GM12801 (cell line): Measurements from ENCODE around the gene QRICH1.

Experiments used
- TF ChIP-seq, protein P1 (sequence below): IDR thresholded peaks from one replicate; pipeline ENCODE4 v1.5.1; 2011; ENCODE audit warnings: control low read depth; ENCODE audit not compliant: insufficient read length; ENCODE audit errors: extremely low read depth

The QRICH1 gene

DNA sequence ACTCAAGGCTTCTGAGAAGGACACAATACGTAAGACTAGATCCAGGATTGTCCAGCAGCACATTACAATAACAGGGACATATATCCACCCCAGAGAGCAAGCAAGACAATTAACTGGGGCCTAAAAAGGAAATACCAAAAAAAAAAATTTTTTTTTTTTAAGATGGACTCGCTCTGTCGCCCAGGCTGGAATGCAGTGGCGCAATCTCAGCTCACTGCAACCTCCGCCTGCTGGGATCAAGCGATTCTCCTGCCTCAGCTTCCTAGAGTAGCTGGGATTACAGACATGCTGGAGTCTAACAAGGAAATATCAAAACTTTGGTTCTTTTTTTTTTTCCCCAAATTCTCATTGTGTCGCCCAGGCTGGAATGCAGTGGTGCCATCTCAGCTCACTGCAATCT lies 35.9 kb downstream of the QRICH1 start:
- TF ChIP-seq, protein P1, sequence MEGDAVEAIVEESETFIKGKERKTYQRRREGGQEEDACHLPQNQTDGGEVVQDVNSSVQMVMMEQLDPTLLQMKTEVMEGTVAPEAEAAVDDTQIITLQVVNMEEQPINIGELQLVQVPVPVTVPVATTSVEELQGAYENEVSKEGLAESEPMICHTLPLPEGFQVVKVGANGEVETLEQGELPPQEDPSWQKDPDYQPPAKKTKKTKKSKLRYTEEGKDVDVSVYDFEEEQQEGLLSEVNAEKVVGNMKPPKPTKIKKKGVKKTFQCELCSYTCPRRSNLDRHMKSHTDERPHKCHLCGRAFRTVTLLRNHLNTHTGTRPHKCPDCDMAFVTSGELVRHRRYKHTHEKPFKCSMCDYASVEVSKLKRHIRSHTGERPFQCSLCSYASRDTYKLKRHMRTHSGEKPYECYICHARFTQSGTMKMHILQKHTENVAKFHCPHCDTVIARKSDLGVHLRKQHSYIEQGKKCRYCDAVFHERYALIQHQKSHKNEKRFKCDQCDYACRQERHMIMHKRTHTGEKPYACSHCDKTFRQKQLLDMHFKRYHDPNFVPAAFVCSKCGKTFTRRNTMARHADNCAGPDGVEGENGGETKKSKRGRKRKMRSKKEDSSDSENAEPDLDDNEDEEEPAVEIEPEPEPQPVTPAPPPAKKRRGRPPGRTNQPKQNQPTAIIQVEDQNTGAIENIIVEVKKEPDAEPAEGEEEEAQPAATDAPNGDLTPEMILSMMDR = no peak

DNA sequence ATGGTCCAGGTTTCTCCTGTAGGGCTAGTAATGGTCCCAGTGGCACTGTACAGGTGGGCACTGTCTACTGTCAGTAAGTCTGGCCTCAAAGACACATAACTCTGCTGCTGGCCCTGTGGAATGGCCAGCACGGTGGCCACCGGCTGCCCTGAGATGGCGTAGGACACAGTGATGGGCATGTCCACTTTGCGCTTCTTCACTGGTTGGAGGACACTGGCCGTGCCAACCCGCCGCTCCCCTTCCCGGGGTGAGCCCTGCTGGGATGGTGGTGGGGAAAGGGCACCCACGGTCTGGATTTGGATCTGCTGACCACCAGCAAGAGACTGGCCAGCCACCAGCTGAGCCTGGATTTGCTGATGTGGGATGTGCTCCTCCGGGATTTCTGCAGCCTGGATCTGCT lies 36.6 kb downstream of the QRICH1 start:
- TF ChIP-seq, protein P1 = no peak

DNA sequence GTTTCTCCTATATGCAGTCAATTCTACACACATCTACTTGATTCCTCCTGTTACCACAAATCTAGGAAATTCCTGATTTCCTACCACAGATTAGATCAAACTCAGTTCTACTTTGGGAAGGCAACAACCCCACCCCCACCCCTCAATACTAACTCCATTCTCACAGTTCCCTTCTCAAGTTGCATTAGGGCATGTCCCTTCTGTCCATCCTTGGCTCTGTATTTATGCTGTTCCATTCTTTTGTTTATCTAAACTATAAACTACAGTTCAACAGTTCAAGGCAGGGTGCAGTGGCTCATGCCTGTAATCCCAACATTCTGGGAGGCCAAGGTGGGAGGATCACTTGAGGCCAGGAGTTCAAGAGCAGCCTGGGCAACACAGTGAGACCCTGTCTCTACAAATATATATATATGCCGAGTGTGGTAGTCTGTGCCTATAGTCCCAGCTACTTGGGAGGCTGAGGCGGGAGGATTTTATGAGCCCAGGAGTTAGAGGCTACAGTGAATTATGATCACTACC lies 39.5 kb downstream of the QRICH1 start:
- TF ChIP-seq, protein P1 = no peak

DNA sequence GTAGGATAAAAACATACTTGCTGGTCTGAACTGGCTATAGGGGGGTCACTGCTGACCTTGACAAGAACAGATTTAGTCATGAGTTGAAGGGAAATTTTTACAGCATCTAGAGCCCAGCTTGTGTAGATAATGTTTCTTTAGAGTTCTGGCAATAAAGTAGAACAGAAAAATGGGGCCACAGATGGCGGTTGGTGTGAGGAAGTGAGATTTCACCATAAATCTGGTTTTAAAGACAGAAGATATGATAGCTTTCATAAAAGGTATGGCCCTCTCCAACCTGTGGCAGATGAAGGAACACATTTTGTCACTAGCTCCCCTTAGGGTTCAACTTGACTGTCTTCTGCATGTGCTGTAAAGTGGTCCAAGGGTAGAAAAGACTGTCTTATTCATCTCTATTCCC lies 40.3 kb downstream of the QRICH1 start:
- TF ChIP-seq, protein P1 = no peak

DNA sequence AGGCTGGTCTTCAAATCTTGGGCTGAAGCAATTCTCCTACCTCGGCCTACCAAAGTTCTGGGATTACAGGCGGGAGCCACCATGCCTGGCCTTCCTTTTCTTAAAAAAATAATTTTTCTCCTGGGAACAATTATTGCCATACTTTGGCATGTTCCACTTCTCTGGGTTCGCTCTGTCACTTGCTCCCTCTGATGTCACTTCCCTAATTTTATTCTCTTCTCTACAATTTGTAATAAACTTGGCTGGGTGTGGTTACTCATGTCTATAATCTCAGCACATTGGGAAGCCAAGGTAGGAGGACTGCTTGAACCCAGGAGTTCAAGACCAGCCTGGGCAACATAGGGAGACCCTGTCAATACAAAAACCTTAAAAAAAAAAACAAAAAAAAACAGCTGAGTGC lies 58.6 kb downstream of the QRICH1 start:
- TF ChIP-seq, protein P1 = no peak

DNA sequence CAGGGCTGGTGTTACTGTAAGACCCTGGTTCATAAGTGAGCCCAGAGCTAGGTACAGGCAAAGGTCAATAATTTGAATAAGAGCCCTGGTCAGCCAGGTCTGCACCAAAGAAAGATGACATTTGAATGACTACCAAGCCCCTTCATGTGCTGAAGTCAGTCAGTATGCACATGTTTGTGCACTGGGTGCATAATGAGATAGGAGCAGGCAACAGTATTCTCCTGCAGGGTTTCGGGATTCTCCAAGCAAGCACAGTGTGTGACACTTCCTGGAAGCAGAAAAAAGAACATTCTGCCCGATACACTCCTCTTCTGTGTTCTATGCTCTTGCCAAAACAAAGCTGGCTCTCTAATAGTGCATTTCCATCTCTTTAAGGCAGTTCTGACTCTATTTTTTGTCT lies 59.2 kb downstream of the QRICH1 start:
- TF ChIP-seq, protein P1 = no peak

DNA sequence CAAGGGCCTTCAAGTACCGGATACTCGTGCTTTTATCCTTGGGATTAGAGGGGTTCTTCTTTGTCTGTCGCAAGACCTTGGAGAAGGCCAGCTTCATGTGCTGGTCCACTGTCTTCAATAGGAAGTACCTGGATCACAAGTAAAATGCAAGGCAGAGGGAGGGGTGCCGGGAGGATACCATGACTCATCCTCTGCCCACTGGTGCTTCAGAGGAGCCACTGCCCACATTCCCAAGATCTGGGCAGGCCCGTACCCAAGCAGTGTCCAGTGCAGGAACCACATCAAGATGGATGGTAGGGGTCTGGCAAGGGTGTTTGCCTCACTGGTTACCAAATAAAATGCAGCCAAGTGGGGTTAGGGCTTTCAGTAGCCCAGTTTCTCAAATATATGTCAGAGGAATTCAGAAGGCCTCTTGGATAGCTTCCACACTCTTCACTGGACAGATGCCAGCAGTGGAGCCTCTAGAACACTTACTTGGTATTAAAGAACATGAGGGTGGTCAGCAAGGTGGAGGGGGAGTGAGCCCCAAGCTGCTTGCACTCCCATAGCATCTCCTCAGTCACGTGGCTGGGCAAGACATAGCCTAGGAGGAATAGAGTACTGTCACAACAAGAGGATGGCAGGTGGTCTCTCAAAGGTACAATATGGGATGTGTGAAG lies 61.1 kb downstream of the QRICH1 start:
- TF ChIP-seq, protein P1 = no peak

DNA sequence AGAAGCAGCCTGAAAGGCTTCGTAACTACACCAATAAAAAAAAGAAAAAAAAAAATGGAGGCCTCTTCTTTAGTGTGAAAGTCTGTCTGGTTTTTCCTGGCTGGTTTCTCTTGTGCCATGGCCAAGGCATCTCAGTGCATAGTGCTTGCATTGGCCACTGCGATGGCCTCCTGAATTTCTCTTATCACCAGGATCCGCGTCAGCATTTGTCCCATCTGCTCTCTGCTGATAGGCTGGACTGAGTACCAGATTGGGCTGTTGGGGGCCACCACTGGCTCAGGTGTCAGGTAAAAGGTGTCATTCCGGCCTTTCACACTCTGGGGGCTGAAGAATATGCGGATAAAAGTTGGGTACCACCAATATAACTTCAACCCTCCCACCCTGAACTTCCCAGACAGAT lies 63.5 kb downstream of the QRICH1 start:
- TF ChIP-seq, protein P1 = no peak
